ENCODE measurements around the gene SMURF2.

DNA sequence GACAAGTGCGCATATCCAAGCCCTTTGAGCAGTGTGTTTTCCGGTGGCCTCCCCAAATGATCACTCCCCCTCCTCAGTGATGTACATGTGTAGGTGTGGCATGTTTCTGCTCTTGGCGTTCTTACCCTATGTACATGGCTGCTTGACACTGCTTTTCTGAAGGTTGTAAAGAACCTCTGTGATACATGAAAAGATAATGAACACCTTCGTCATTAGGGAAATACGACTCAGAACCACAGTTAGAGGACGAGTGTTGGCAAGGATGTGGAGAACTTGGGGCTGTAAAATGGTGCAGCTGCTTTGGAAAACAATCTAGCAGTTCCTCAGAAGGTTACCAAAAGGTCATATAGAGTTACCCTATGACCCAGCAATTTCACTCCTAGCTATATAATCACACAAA, 126.8 kb downstream of the SMURF2 start:
- TF ChIP-seq CTCF (IDR thresholded peaks at IDR 0.05) (no peak), POLR2A (IDR thresholded peaks at IDR 0.05) (no peak)
